Measurements from ENCODE around the gene APBA1.
"Not testable (repeated sequence)": the region's sequence is repeated elsewhere in the genome, so short reads cannot be mapped to it uniquely, and the experiment has no call there.

The APBA1 gene

GRCh38 chr9:69603656-69604055 lies 68.5 kb downstream of the APBA1 start:
- no peak for DNase-seq

- DNase-seq = no peak
Measured at GRCh38 chr9:69602773-69603172, 69.4 kb downstream of the APBA1 start.

GRCh38 chr9:69601698-69602097 lies 70.5 kb downstream of the APBA1 start:
- no peak for DNase-seq

GRCh38 chr9:69600314-69601047 lies 71.7 kb downstream of the APBA1 start:
- DNase-seq = no peak

GRCh38 chr9:69599232-69599971 lies 72.8 kb downstream of the APBA1 start:
- DNase-seq = no peak

GRCh38 chr9:69596906-69597305 lies 75.3 kb downstream of the APBA1 start:
- DNase-seq = not testable (repeated sequence)

GRCh38 chr9:69594180-69594579 lies 78.0 kb downstream of the APBA1 start:
- DNase-seq = no peak

- no peak for DNase-seq
Measured at GRCh38 chr9:69593756-69594155, 78.4 kb downstream of the APBA1 start.

- DNase-seq = no peak
Measured at GRCh38 chr9:69593301-69593700, 78.9 kb downstream of the APBA1 start.

GRCh38 chr9:69590266-69590665 lies 81.9 kb downstream of the APBA1 start:
- DNase-seq = peak; percentile 22 to 29

- DNase-seq = no peak
Measured at GRCh38 chr9:69589156-69589555, 83.0 kb downstream of the APBA1 start.

GRCh38 chr9:69585571-69585970 lies 86.6 kb downstream of the APBA1 start:
- DNase-seq = peak in 1 of 2 donors; percentile 3

- DNase-seq = no peak
Measured at GRCh38 chr9:69584759-69585158, 87.4 kb downstream of the APBA1 start.

- no peak for DNase-seq
Measured at GRCh38 chr9:69583645-69584234, 88.4 kb downstream of the APBA1 start.

- DNase-seq = no peak
Measured at GRCh38 chr9:69582544-69583297, 89.5 kb downstream of the APBA1 start.

GRCh38 chr9:69582018-69582417 lies 90.2 kb downstream of the APBA1 start:
- DNase-seq = no peak

GRCh38 chr9:69580582-69581214 lies 91.5 kb downstream of the APBA1 start:
- DNase-seq = no peak

- no peak for DNase-seq
Measured at GRCh38 chr9:69579760-69580581, 92.2 kb downstream of the APBA1 start.

GRCh38 chr9:69579032-69579758 lies 93.0 kb downstream of the APBA1 start:
- DNase-seq = no peak

GRCh38 chr9:69578026-69578425 lies 94.1 kb downstream of the APBA1 start:
- DNase-seq = peak in 1 of 2 donors; percentile 16

GRCh38 chr9:69577123-69577522 lies 95.0 kb downstream of the APBA1 start:
- DNase-seq = no peak

All from hippocampal formation (tissue), 2 donors.